Body of pancreas (tissue), 4 donors: ENCODE data around the gene TCAIM.

Source experiments
- POLR2A ChIP-seq, 3 donors: fragments of 450-650 bp; IDR thresholded peaks; one replicate each; pipeline ENCODE4 v1.6.1; 2016; ENCODE audit warnings: antibody characterized with exemption in 3 of 3, mild to moderate bottlenecking in 2 of 3
- TF ChIP-seq, protein P1 (sequence below), 7 experiments: fragments of 450-650 bp in 4 of 7; fragments of 200-600 bp in 3 of 7; sonication (generic) in 3 of 7; IDR thresholded peaks; one replicate each; pipeline ENCODE4 v1.5.1; 2016 to 2019; ENCODE audit warnings: antibody characterized with exemption in 7 of 7

DNA sequence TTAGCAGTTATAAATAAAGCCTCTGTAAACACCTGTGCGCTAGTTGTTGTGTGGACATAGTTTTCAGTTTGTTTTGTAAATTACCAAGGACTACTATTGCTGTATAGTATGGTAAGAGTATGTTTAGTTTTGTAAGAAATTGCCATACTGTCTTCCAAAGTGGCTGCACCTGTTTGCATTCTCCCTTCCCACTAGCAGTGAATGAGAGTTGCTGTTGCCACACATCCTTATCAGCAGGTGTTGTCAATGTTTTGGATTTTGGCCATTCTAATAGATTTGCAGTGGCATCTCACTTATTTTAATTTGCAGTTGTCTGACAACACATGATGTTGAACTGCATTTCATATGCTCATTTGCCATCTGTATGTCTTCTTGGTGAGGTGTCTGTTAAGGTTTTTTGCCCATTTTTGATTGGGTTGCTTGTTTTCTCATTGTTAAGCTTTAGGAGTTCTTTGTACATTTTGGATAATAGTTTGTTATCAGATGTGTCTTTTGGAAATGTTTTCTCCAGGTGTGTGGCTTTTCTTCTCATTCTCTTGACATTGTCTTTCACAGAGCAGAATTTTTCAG lies 14.9 kb downstream of the TCAIM start:
- TF ChIP-seq, protein P1, sequence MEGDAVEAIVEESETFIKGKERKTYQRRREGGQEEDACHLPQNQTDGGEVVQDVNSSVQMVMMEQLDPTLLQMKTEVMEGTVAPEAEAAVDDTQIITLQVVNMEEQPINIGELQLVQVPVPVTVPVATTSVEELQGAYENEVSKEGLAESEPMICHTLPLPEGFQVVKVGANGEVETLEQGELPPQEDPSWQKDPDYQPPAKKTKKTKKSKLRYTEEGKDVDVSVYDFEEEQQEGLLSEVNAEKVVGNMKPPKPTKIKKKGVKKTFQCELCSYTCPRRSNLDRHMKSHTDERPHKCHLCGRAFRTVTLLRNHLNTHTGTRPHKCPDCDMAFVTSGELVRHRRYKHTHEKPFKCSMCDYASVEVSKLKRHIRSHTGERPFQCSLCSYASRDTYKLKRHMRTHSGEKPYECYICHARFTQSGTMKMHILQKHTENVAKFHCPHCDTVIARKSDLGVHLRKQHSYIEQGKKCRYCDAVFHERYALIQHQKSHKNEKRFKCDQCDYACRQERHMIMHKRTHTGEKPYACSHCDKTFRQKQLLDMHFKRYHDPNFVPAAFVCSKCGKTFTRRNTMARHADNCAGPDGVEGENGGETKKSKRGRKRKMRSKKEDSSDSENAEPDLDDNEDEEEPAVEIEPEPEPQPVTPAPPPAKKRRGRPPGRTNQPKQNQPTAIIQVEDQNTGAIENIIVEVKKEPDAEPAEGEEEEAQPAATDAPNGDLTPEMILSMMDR (IDR thresholded peaks at IDR 0.05), result no peak
- TF ChIP-seq POLR2A (IDR thresholded peaks at IDR 0.05), result no peak
